ENCODE results near the gene ADAMTSL3.

Gene ADAMTSL3

GRCh38 chr15:83673385-83673784 lies 19.5 kb downstream of the ADAMTSL3 start:
- no peak overlapping the region for H3K4me3 ChIP-seq (ENCODE audit: control insufficient read depth in 1 of 7, extremely low read depth in 1 of 7, insufficient read depth in 4 of 7, low read depth in 2 of 7, low read length in 6 of 7)
- H3K27me3 ChIP-seq (replicated peaks in 2 of 5; ENCODE audit: control insufficient read depth in 4 of 5, insufficient read depth in 5 of 5, low read length in 4 of 5): no peaks in the 10 kb centered on the region
- WGBS (ENCODE audit: insufficient coverage): 83% methylated on average over 1 of the region's 1 CpG
- POLR2A ChIA-PET: no interaction called here
- DNase-seq: no peak
- CTCF ChIA-PET: no interaction called here
- H3K36me3 ChIP-seq (ENCODE audit: control insufficient read depth in 4 of 4, insufficient read depth in 4 of 4, low read length in 3 of 4): no peaks in the 10 kb centered on the region
- no peaks in the 10 kb centered on the region for H3K4me1 ChIP-seq (ENCODE audit: control extremely low read depth in 1 of 4, control insufficient read depth in 4 of 4, insufficient read depth in 4 of 4, low read length in 3 of 4)
- no peak overlapping the region for H3K27ac ChIP-seq (ENCODE audit: insufficient read depth in 1 of 2, low read depth in 1 of 2, low read length in 2 of 2, poor library complexity in 1 of 2, severe bottlenecking in 2 of 2)
- H3K9me3 ChIP-seq (ENCODE audit: control extremely low read depth in 1 of 5, control insufficient read depth in 4 of 5, insufficient read depth in 2 of 5, low read depth in 1 of 5, low read length in 4 of 5): peaks cover 0 to 5% (median 0%) of the 10 kb centered on the region in 5 experiments

- peaks cover 0 to 2% (median 0%) of the 10 kb centered on the region in 5 experiments for H3K27me3 ChIP-seq (replicated peaks in 2 of 5; ENCODE audit: control insufficient read depth in 4 of 5, insufficient read depth in 5 of 5, low read length in 4 of 5)
- H3K4me1 ChIP-seq (ENCODE audit: control extremely low read depth in 1 of 4, control insufficient read depth in 4 of 4, insufficient read depth in 4 of 4, low read length in 3 of 4): no peaks in the 10 kb centered on the region
- no peak overlapping the region for H3K4me3 ChIP-seq (ENCODE audit: control insufficient read depth in 1 of 7, extremely low read depth in 1 of 7, insufficient read depth in 4 of 7, low read depth in 2 of 7, low read length in 6 of 7)
- 50% methylated on average over 1 of the region's 3 CpGs for WGBS (ENCODE audit: insufficient coverage)
- CTCF ChIA-PET: no interaction called here
- peaks cover 0 to 12% (median 3%) of the 10 kb centered on the region in 5 experiments for H3K9me3 ChIP-seq (ENCODE audit: control extremely low read depth in 1 of 5, control insufficient read depth in 4 of 5, insufficient read depth in 2 of 5, low read depth in 1 of 5, low read length in 4 of 5)
- no peak overlapping the region for H3K27ac ChIP-seq (ENCODE audit: insufficient read depth in 1 of 2, low read depth in 1 of 2, low read length in 2 of 2, poor library complexity in 1 of 2, severe bottlenecking in 2 of 2)
- POLR2A ChIA-PET: no interaction called here
- DNase-seq: no peak
- H3K36me3 ChIP-seq (ENCODE audit: control insufficient read depth in 4 of 4, insufficient read depth in 4 of 4, low read length in 3 of 4): no peaks in the 10 kb centered on the region
These were observed 28.7 kb downstream of the ADAMTSL3 start for GRCh38 chr15:83682476-83683088.

- H3K27ac ChIP-seq (ENCODE audit: insufficient read depth in 1 of 2, low read depth in 1 of 2, low read length in 2 of 2, poor library complexity in 1 of 2, severe bottlenecking in 2 of 2): no peak overlapping the region
- H3K4me3 ChIP-seq (ENCODE audit: control insufficient read depth in 1 of 7, extremely low read depth in 1 of 7, insufficient read depth in 4 of 7, low read depth in 2 of 7, low read length in 6 of 7): no peak overlapping the region
- no peaks in the 10 kb centered on the region for H3K4me1 ChIP-seq (ENCODE audit: control extremely low read depth in 1 of 4, control insufficient read depth in 4 of 4, insufficient read depth in 4 of 4, low read length in 3 of 4)
- WGBS (ENCODE audit: insufficient coverage): 90% methylated on average over 5 of the region's 9 CpGs
- no peaks in the 10 kb centered on the region for H3K36me3 ChIP-seq (ENCODE audit: control insufficient read depth in 4 of 4, insufficient read depth in 4 of 4, low read length in 3 of 4)
- no peak for DNase-seq
- H3K27me3 ChIP-seq (replicated peaks in 2 of 5; ENCODE audit: control insufficient read depth in 4 of 5, insufficient read depth in 5 of 5, low read length in 4 of 5): peaks cover 0 to 2% (median 0%) of the 10 kb centered on the region in 5 experiments
- ChIA-PET POLR2A (no interaction called here), CTCF (no interaction called here)
- H3K9me3 ChIP-seq (ENCODE audit: control extremely low read depth in 1 of 5, control insufficient read depth in 4 of 5, insufficient read depth in 2 of 5, low read depth in 1 of 5, low read length in 4 of 5): peaks cover 0 to 7% (median 2%) of the 10 kb centered on the region in 5 experiments
These were observed 32.0 kb downstream of the ADAMTSL3 start for GRCh38 chr15:83685916-83686332.

- ChIA-PET CTCF (no interaction called here), POLR2A (no interaction called here)
- H3K4me1 ChIP-seq (ENCODE audit: control extremely low read depth in 1 of 4, control insufficient read depth in 4 of 4, insufficient read depth in 4 of 4, low read length in 3 of 4): no peaks in the 10 kb centered on the region
- H3K9me3 ChIP-seq (ENCODE audit: control extremely low read depth in 1 of 5, control insufficient read depth in 4 of 5, insufficient read depth in 2 of 5, low read depth in 1 of 5, low read length in 4 of 5): no peaks in the 10 kb centered on the region
- H3K4me3 ChIP-seq (ENCODE audit: control insufficient read depth in 1 of 7, extremely low read depth in 1 of 7, insufficient read depth in 4 of 7, low read depth in 2 of 7, low read length in 6 of 7): no peak overlapping the region
- no peak for DNase-seq
- peaks cover 0 to 2% (median 0%) of the 10 kb centered on the region in 5 experiments for H3K27me3 ChIP-seq (replicated peaks in 2 of 5; ENCODE audit: control insufficient read depth in 4 of 5, insufficient read depth in 5 of 5, low read length in 4 of 5)
- H3K27ac ChIP-seq (ENCODE audit: insufficient read depth in 1 of 2, low read depth in 1 of 2, low read length in 2 of 2, poor library complexity in 1 of 2, severe bottlenecking in 2 of 2): no peak overlapping the region
- 80% methylated on average over 1 of the region's 4 CpGs for WGBS (ENCODE audit: insufficient coverage)
- no peaks in the 10 kb centered on the region for H3K36me3 ChIP-seq (ENCODE audit: control insufficient read depth in 4 of 4, insufficient read depth in 4 of 4, low read length in 3 of 4)
These were observed 34.3 kb downstream of the ADAMTSL3 start for GRCh38 chr15:83688201-83688600.

- Histone ChIP-seq H3K4me3 (ENCODE audit: control insufficient read depth in 1 of 7, extremely low read depth in 1 of 7, insufficient read depth in 4 of 7, low read depth in 2 of 7, low read length in 6 of 7) (no peak overlapping the region), H3K4me1 (ENCODE audit: control extremely low read depth in 1 of 4, control insufficient read depth in 4 of 4, insufficient read depth in 4 of 4, low read length in 3 of 4) (no peaks in the 10 kb centered on the region), H3K9me3 (ENCODE audit: control extremely low read depth in 1 of 5, control insufficient read depth in 4 of 5, insufficient read depth in 2 of 5, low read depth in 1 of 5, low read length in 4 of 5) (no peaks in the 10 kb centered on the region), H3K36me3 (ENCODE audit: control insufficient read depth in 4 of 4, insufficient read depth in 4 of 4, low read length in 3 of 4) (no peaks in the 10 kb centered on the region), H3K27ac (ENCODE audit: insufficient read depth in 1 of 2, low read depth in 1 of 2, low read length in 2 of 2, poor library complexity in 1 of 2, severe bottlenecking in 2 of 2) (no peak overlapping the region), H3K27me3 (replicated peaks in 2 of 5; ENCODE audit: control insufficient read depth in 4 of 5, insufficient read depth in 5 of 5, low read length in 4 of 5) (peaks cover 0 to 2% (median 0%) of the 10 kb centered on the region in 5 experiments)
- WGBS (ENCODE audit: insufficient coverage): 94% methylated on average over 4 of the region's 4 CpGs
- ChIA-PET POLR2A (no interaction called here), CTCF (no interaction called here)
- no peak for DNase-seq
These were observed 36.8 kb downstream of the ADAMTSL3 start for GRCh38 chr15:83690676-83691075.

- Histone ChIP-seq H3K4me1 (ENCODE audit: control extremely low read depth in 1 of 4, control insufficient read depth in 4 of 4, insufficient read depth in 4 of 4, low read length in 3 of 4) (no peaks in the 10 kb centered on the region), H3K4me3 (ENCODE audit: control insufficient read depth in 1 of 7, extremely low read depth in 1 of 7, insufficient read depth in 4 of 7, low read depth in 2 of 7, low read length in 6 of 7) (no peak overlapping the region), H3K9me3 (ENCODE audit: control extremely low read depth in 1 of 5, control insufficient read depth in 4 of 5, insufficient read depth in 2 of 5, low read depth in 1 of 5, low read length in 4 of 5) (no peaks in the 10 kb centered on the region), H3K27ac (ENCODE audit: insufficient read depth in 1 of 2, low read depth in 1 of 2, low read length in 2 of 2, poor library complexity in 1 of 2, severe bottlenecking in 2 of 2) (no peak overlapping the region), H3K36me3 (ENCODE audit: control insufficient read depth in 4 of 4, insufficient read depth in 4 of 4, low read length in 3 of 4) (no peaks in the 10 kb centered on the region), H3K27me3 (replicated peaks in 2 of 5; ENCODE audit: control insufficient read depth in 4 of 5, insufficient read depth in 5 of 5, low read length in 4 of 5) (peaks cover 0 to 2% (median 0%) of the 10 kb centered on the region in 5 experiments)
- DNase-seq: no peak
- ChIA-PET POLR2A (no interaction called here), CTCF (interaction anchor here (0.7 kb wide), 1 partner anchor 69 kb away, joined by 4 read pairs; no protein-coding TSS in a partner anchor)
- 95% methylated on average over 5 of the region's 10 CpGs for WGBS (ENCODE audit: insufficient coverage)
These were observed 39.0 kb downstream of the ADAMTSL3 start for GRCh38 chr15:83692746-83693581.

GRCh38 chr15:83694015-83694414 lies 40.1 kb downstream of the ADAMTSL3 start:
- no peak overlapping the region for H3K27ac ChIP-seq (ENCODE audit: insufficient read depth in 1 of 2, low read depth in 1 of 2, low read length in 2 of 2, poor library complexity in 1 of 2, severe bottlenecking in 2 of 2)
- peak in 2 of 3 donors; percentile 25 to 35 for DNase-seq
- H3K4me1 ChIP-seq (ENCODE audit: control extremely low read depth in 1 of 4, control insufficient read depth in 4 of 4, insufficient read depth in 4 of 4, low read length in 3 of 4): no peaks in the 10 kb centered on the region
- H3K36me3 ChIP-seq (ENCODE audit: control insufficient read depth in 4 of 4, insufficient read depth in 4 of 4, low read length in 3 of 4): no peaks in the 10 kb centered on the region
- ChIA-PET POLR2A (no interaction called here), CTCF (no interaction called here)
- 25% methylated on average over 4 of the region's 9 CpGs for WGBS (ENCODE audit: insufficient coverage)
- H3K27me3 ChIP-seq (replicated peaks in 2 of 5; ENCODE audit: control insufficient read depth in 4 of 5, insufficient read depth in 5 of 5, low read length in 4 of 5): peaks cover 0 to 2% (median 0%) of the 10 kb centered on the region in 5 experiments
- H3K9me3 ChIP-seq (ENCODE audit: control extremely low read depth in 1 of 5, control insufficient read depth in 4 of 5, insufficient read depth in 2 of 5, low read depth in 1 of 5, low read length in 4 of 5): peaks cover 0 to 2% (median 0%) of the 10 kb centered on the region in 5 experiments
- H3K4me3 ChIP-seq (ENCODE audit: control insufficient read depth in 1 of 7, extremely low read depth in 1 of 7, insufficient read depth in 4 of 7, low read depth in 2 of 7, low read length in 6 of 7): no peak overlapping the region

Measured in common myeloid progenitor, CD34-positive (primary cell).